WTC11 (cell line): ENCODE data around the gene PRKN. TPM values are rescaled to one million over a fixed set of nuclear protein-coding genes. Genes with fewer than 3 reads are reported as not detected.

ENCODE experiments used
- ATAC-seq: fragments of 200-7000 bp; cut with Tn5 transposase; 2 replicates; pipeline ENCODE4 v1.10.0; 2021; ENCODE audit warnings: mild to moderate bottlenecking, moderate library complexity
- CTCF ChIA-PET: fragments of 300-600 bp; sonication (Branson Sonifier 250); formaldehyde crosslinking; loops from one replicate; lab custom pipeline; 2021; ENCODE audit warnings: antibody characterized with exemption; lab: Charles Lee
- POLR2A ChIA-PET: fragments of 350-600 bp; sonication (Branson Sonifier 250); formaldehyde crosslinking; loops from one replicate; lab custom pipeline; 2021; ENCODE audit warnings: antibody characterized with exemption; lab: Charles Lee
- DNase-seq: peaks from one replicate; pipeline ENCODE4 v3.0.0; 2021; ENCODE audit warnings: low spot score
- H3K27ac Mint-ChIP-seq: 2 replicates; pipeline ENCODE4 v1.8.0; 2021; ENCODE audit warnings: mixed read lengths
- H3K27me3 Mint-ChIP-seq: 2 replicates; pipeline ENCODE4 v1.8.0; 2021; ENCODE audit warnings: low read depth, mild to moderate bottlenecking, moderate library complexity, mixed read lengths
- H3K36me3 Mint-ChIP-seq: 2 replicates; pipeline ENCODE4 v1.8.0; 2021; ENCODE audit warnings: mixed read lengths
- H3K4me1 Mint-ChIP-seq: 2 replicates; pipeline ENCODE4 v1.8.0; 2022; ENCODE audit warnings: mixed read lengths
- H3K4me3 Mint-ChIP-seq: 2 replicates; pipeline ENCODE4 v1.8.0; 2021; ENCODE audit warnings: mild to moderate bottlenecking, moderate library complexity, mixed read lengths
- H3K9me3 Mint-ChIP-seq: 2 replicates; pipeline ENCODE4 v1.8.0; 2021; ENCODE audit warnings: mixed read lengths
- ATF3 ChIP-seq: sonication (generic); formaldehyde crosslinking; conservative IDR thresholded peaks from 2 replicates; pipeline ENCODE4 v1.8.1; 2022; ENCODE audit warnings: mild to moderate bottlenecking, missing genetic modification reagents
- CBFB ChIP-seq: sonication (generic); formaldehyde crosslinking; IDR thresholded peaks from 2 replicates; pipeline ENCODE4 v1.8.1; 2022; ENCODE audit warnings: mild to moderate bottlenecking, low read depth, missing genetic modification reagents
- CDX4 ChIP-seq: fragments of 250-450 bp; sonication (Bioruptor Pico); IDR thresholded peaks from 2 replicates; pipeline ENCODE4 v1.9.0; 2021; ENCODE audit warnings: moderate library complexity, mild to moderate bottlenecking, inconsistent platforms, borderline replicate concordance
- CREB1 ChIP-seq: sonication (generic); formaldehyde crosslinking; IDR thresholded peaks from 2 replicates; pipeline ENCODE4 v1.8.0; 2023; ENCODE audit warnings: mild to moderate bottlenecking, missing genetic modification reagents
- CTCF ChIP-seq: fragments of 200-600 bp; IDR thresholded peaks from 2 replicates; pipeline ENCODE4 v1.8.0; 2022; ENCODE audit warnings: antibody characterized with exemption
- ELF4 ChIP-seq: sonication (generic); formaldehyde crosslinking; IDR thresholded peaks from 2 replicates; pipeline ENCODE4 v1.8.1; 2022; ENCODE audit warnings: low read depth, mild to moderate bottlenecking, moderate library complexity, missing genetic modification reagents
- FOXP4 ChIP-seq: sonication (generic); formaldehyde crosslinking; IDR thresholded peaks from 2 replicates; pipeline ENCODE4 v1.8.0; 2022; ENCODE audit warnings: mild to moderate bottlenecking, missing genetic modification reagents
- HMGXB4 ChIP-seq: sonication (generic); formaldehyde crosslinking; IDR thresholded peaks from 2 replicates; pipeline ENCODE4 v1.8.1; 2023; ENCODE audit warnings: mild to moderate bottlenecking, moderate library complexity, missing genetic modification reagents
- IRF2 ChIP-seq: sonication (generic); formaldehyde crosslinking; IDR thresholded peaks from 2 replicates; pipeline ENCODE4 v1.8.0; 2022; ENCODE audit warnings: low read depth, missing genetic modification reagents, borderline replicate concordance
- KAT7 ChIP-seq: sonication (generic); formaldehyde crosslinking; IDR thresholded peaks from 2 replicates; pipeline ENCODE4 v1.8.1; 2023; ENCODE audit warnings: missing genetic modification reagents, mild to moderate bottlenecking, borderline replicate concordance
- MAX ChIP-seq: sonication (generic); formaldehyde crosslinking; IDR thresholded peaks from 2 replicates; pipeline ENCODE4 v1.8.0; 2022; ENCODE audit warnings: mild to moderate bottlenecking, missing genetic modification reagents
- MLX ChIP-seq: sonication (generic); formaldehyde crosslinking; IDR thresholded peaks from 2 replicates; pipeline ENCODE4 v1.8.1; 2023; ENCODE audit warnings: mild to moderate bottlenecking, missing genetic modification reagents, moderate library complexity
- MYBL2 ChIP-seq: sonication (generic); formaldehyde crosslinking; IDR thresholded peaks from 2 replicates; pipeline ENCODE4 v1.8.1; 2023; ENCODE audit warnings: mild to moderate bottlenecking, moderate library complexity, missing genetic modification reagents
- NFATC4 ChIP-seq: fragments of 250-450 bp; sonication (Bioruptor Pico); IDR thresholded peaks from 2 replicates; pipeline ENCODE4 v1.9.0; 2021; ENCODE audit warnings: mild to moderate bottlenecking
- NFE2L1 ChIP-seq: sonication (generic); formaldehyde crosslinking; IDR thresholded peaks from 2 replicates; pipeline ENCODE4 v1.8.1; 2023; ENCODE audit warnings: missing genetic modification reagents
- OVOL2 ChIP-seq: fragments of 250-450 bp; sonication (Bioruptor Pico); IDR thresholded peaks from 2 replicates; pipeline ENCODE4 v1.9.0; 2021; ENCODE audit warnings: mild to moderate bottlenecking, borderline replicate concordance
- PREB ChIP-seq: sonication (generic); formaldehyde crosslinking; IDR thresholded peaks from 2 replicates; pipeline ENCODE4 v1.8.1; 2022; ENCODE audit warnings: mild to moderate bottlenecking, missing genetic modification reagents, moderate library complexity, borderline replicate concordance
- RORB ChIP-seq: fragments of 250-450 bp; sonication (Bioruptor Pico); IDR thresholded peaks from 2 replicates; pipeline ENCODE4 v1.9.0; 2021; ENCODE audit warnings: mild to moderate bottlenecking
- SMAD3 ChIP-seq: sonication (generic); formaldehyde crosslinking; IDR thresholded peaks from 2 replicates; pipeline ENCODE4 v1.8.0; 2022; ENCODE audit warnings: missing genetic modification reagents, mild to moderate bottlenecking, borderline replicate concordance
- ZMAT4 ChIP-seq: fragments of 250-450 bp; sonication (Bioruptor Pico); IDR thresholded peaks from 2 replicates; pipeline ENCODE4 v1.9.0; 2021; ENCODE audit warnings: mild to moderate bottlenecking
- ZNF121 ChIP-seq: sonication (generic); formaldehyde crosslinking; IDR thresholded peaks from 2 replicates; pipeline ENCODE4 v1.8.0; 2023; ENCODE audit warnings: missing genetic modification reagents
- ZNF219 ChIP-seq: sonication (generic); formaldehyde crosslinking; IDR thresholded peaks from 2 replicates; pipeline ENCODE4 v1.8.0; 2023; ENCODE audit warnings: missing genetic modification reagents, mild to moderate bottlenecking, borderline replicate concordance
- ZNF423 ChIP-seq: fragments of 250-450 bp; sonication (Bioruptor Pico); IDR thresholded peaks from 2 replicates; pipeline ENCODE4 v2.1.2; 2022; ENCODE audit warnings: mild to moderate bottlenecking, moderate library complexity
- ZNF425 ChIP-seq: fragments of 250-450 bp; sonication (Bioruptor Pico); conservative IDR thresholded peaks from 2 replicates; pipeline ENCODE4 v1.9.0; 2021; ENCODE audit warnings: mild to moderate bottlenecking
- ZNF671 ChIP-seq: fragments of 250-450 bp; sonication (Bioruptor Pico); IDR thresholded peaks from 2 replicates; pipeline ENCODE4 v1.8.0; 2021; ENCODE audit warnings: mild to moderate bottlenecking
- total RNA-seq: library from RNA; stranded (reverse); gene quantifications from 3 replicates; pipeline ENCODE4 v1.2.3, GENCODE V29; 2021

Gene PRKN
- total RNA-seq, 1 experiment from 2014 or later = 0.59 TPM

GRCh38 chr6:161946461-161946860 is 781.1 kb downstream of the PRKN start:
- peaks cover 22% of the 10 kb centered on the region for H3K27me3 Mint-ChIP-seq
- DNase-seq = no peak
- POLR2A ChIA-PET = no interaction called here
- H3K36me3 Mint-ChIP-seq = no peaks in the 10 kb centered on the region
- no peaks in the 10 kb centered on the region for H3K9me3 Mint-ChIP-seq
- peaks cover 54% of the 10 kb centered on the region for H3K4me1 Mint-ChIP-seq
- CTCF ChIA-PET = no interaction called here
- ATAC-seq = no peak
- TF ChIP-seq ZNF219 (no peak), CREB1 (CRISPR knock-in tag) (no peak), MYBL2 (CRISPR knock-in tag) (no peak), ZMAT4 (CRISPR knock-in tag) (no peak), CDX4 (CRISPR knock-in tag) (no peak), MLX (CRISPR knock-in tag) (no peak), ELF4 (CRISPR knock-in tag) (no peak), FOXP4 (CRISPR knock-in tag) (no peak), MAX (CRISPR knock-in tag) (no peak), ZNF121 (no peak), ATF3 (CRISPR knock-in tag) (no peak), HMGXB4 (CRISPR knock-in tag) (no peak), IRF2 (no peak), PREB (no peak), CBFB (CRISPR knock-in tag) (no peak), NFE2L1 (no peak)
- H3K27ac Mint-ChIP-seq = no peak overlapping the region
- no peak overlapping the region for H3K4me3 Mint-ChIP-seq

GRCh38 chr6:161943561-161943960 is 784.0 kb downstream of the PRKN start:
- H3K4me1 Mint-ChIP-seq = peaks cover 40% of the 10 kb centered on the region
- ATAC-seq = no peak
- DNase-seq = no peak
- peaks cover 8% of the 10 kb centered on the region for H3K27me3 Mint-ChIP-seq
- H3K36me3 Mint-ChIP-seq = no peaks in the 10 kb centered on the region
- no peak overlapping the region for H3K4me3 Mint-ChIP-seq
- ChIA-PET CTCF (no interaction called here), POLR2A (no interaction called here)
- no peaks in the 10 kb centered on the region for H3K9me3 Mint-ChIP-seq
- H3K27ac Mint-ChIP-seq = no peak overlapping the region
- TF ChIP-seq OVOL2 (CRISPR knock-in tag) (no peak), NFATC4 (CRISPR knock-in tag) (no peak), ZNF423 (CRISPR knock-in tag) (no peak), KAT7 (CRISPR knock-in tag) (no peak), ZNF425 (CRISPR knock-in tag) (no peak), ZNF671 (CRISPR knock-in tag) (no peak), ZNF121 (no peak), CTCF (no peak), ZMAT4 (CRISPR knock-in tag) (no peak), SMAD3 (CRISPR knock-in tag) (no peak), RORB (CRISPR knock-in tag) (no peak)
